Measurements from ENCODE around the gene KCNG4.

DNA sequence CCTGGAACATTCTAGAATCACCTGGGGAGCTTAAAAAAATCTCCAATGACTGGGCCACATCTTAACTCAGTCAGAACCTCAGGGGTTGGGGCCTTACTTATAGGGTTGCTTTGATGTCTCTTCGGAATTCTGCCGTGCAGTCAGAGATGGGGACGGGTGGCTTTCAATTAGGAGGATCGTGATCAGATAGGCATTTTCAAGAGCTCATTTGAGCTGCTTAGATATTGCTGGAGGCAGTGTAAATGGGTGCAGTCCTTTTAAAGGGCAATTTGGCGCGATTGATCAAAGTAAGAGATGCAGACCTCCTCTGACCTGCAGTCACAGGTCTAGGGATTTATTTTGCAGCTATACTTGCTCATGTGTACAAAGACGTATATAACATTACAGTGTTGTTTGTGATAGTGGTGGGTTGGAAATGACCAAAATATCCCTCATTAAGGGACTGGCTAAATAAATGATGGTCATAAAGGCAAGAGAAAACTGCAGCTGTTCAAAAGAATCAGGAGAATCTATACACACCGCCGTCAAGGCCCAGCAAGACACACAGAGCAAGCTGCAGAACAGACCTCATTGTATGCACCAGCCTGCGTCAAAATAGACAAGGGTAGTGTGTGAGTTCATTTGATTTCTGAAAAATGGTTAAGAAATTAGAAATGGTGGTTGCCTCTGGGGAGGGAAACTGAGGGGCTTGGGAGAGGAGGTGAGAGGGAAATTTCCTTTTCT is 6.3 kb upstream of the KCNG4 start:
- TF ChIP-seq, protein P1, sequence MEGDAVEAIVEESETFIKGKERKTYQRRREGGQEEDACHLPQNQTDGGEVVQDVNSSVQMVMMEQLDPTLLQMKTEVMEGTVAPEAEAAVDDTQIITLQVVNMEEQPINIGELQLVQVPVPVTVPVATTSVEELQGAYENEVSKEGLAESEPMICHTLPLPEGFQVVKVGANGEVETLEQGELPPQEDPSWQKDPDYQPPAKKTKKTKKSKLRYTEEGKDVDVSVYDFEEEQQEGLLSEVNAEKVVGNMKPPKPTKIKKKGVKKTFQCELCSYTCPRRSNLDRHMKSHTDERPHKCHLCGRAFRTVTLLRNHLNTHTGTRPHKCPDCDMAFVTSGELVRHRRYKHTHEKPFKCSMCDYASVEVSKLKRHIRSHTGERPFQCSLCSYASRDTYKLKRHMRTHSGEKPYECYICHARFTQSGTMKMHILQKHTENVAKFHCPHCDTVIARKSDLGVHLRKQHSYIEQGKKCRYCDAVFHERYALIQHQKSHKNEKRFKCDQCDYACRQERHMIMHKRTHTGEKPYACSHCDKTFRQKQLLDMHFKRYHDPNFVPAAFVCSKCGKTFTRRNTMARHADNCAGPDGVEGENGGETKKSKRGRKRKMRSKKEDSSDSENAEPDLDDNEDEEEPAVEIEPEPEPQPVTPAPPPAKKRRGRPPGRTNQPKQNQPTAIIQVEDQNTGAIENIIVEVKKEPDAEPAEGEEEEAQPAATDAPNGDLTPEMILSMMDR (IDR thresholded peaks at IDR 0.05), result no peak
- TF ChIP-seq POLR2A (IDR thresholded peaks at IDR 0.05), result no peak
